ENCODE data around the gene INPP5A.

DNA sequence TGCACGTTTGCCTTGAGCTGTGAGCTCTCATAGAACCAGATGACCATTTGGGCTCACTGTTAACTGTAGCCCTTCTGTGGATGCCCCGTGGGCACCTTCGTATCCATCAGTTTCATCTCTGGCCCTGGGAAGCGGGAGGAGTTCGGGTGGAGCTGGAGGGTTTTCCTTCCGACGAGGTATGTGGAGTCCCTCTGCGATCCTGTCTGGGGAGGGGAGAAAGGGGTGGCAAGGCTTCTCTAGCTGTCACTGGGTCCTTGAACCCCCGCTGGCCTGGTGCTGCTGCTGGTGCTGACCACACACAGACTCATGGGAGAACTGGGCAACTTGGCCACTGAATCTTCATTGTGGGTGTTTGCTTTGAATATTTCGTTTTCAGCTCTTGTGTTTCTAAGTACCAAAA is 32.7 kb downstream of the INPP5A start:
- TF ChIP-seq, protein P1, sequence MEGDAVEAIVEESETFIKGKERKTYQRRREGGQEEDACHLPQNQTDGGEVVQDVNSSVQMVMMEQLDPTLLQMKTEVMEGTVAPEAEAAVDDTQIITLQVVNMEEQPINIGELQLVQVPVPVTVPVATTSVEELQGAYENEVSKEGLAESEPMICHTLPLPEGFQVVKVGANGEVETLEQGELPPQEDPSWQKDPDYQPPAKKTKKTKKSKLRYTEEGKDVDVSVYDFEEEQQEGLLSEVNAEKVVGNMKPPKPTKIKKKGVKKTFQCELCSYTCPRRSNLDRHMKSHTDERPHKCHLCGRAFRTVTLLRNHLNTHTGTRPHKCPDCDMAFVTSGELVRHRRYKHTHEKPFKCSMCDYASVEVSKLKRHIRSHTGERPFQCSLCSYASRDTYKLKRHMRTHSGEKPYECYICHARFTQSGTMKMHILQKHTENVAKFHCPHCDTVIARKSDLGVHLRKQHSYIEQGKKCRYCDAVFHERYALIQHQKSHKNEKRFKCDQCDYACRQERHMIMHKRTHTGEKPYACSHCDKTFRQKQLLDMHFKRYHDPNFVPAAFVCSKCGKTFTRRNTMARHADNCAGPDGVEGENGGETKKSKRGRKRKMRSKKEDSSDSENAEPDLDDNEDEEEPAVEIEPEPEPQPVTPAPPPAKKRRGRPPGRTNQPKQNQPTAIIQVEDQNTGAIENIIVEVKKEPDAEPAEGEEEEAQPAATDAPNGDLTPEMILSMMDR (IDR thresholded peaks at IDR 0.05): no peak
- TF ChIP-seq POLR2A (IDR thresholded peaks at IDR 0.05): no peak

Data from lower leg skin (tissue), 3 donors.